LNCAP (cell line): ENCODE results near the gene AMBP.

Source experiments
- CTCF ChIP-seq: fragments of 450-650 bp; IDR thresholded peaks from 2 replicates; pipeline ENCODE4 v1.5.1; 2017; ENCODE audit warnings: mild to moderate bottlenecking

AMBP gene

GRCh38 chr9:114116126-114116747 is 38.1 kb upstream of the AMBP start:
- no peak for TF ChIP-seq CTCF

GRCh38 chr9:114115654-114116125 is 37.6 kb upstream of the AMBP start:
- TF ChIP-seq CTCF = no peak

- TF ChIP-seq CTCF = no peak
Measured at GRCh38 chr9:114114364-114114763, 36.3 kb upstream of the AMBP start.

GRCh38 chr9:114112778-114113584 is 34.9 kb upstream of the AMBP start:
- no peak for TF ChIP-seq CTCF

- no peak for TF ChIP-seq CTCF
Measured at GRCh38 chr9:114112325-114112724, 34.2 kb upstream of the AMBP start.

- TF ChIP-seq CTCF = no peak
Measured at GRCh38 chr9:114110180-114110579, 32.1 kb upstream of the AMBP start.

GRCh38 chr9:114109124-114109523 is 31.0 kb upstream of the AMBP start:
- TF ChIP-seq CTCF = no peak
